ENCODE results near the gene SLC29A2.

Gene SLC29A2

DNA sequence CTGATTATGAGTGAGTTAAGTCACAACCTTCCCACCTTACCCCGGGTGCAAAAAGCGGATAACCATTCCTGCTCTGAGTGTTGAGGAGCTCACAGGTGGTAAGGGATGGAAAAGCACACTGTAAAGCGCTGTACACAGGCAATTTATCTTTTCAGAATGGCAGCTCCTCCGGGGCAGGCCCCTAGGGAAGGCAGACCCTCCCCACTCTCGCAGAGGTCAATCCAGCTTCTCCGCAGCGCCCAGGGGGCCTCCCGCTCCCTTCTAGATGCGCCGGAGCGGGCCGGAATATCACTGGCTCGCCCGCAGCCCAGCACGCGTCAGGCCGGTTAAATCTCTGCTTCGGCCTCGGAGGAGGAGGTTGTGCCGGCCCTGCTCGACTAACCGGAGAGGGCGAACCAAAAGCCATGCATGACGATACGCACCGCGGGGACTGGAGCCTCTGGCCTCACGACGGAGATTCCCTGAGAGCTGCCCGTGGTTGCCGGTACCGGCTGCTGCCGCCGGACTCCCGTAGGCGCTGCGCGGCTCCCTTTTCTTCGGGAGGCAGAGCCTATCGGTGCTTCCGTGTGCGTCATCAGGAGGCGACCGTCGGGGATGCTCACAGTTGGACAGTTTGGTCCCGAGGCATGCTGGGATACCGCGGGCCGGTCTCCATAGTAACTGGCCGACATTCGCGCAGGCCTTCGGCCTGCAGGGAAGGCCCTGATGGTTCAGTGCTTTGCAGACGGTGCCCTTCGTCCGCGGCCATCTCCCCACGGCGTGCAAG lies 26.8 kb downstream of the SLC29A2 start, which contains the start of gene BRMS1 (continued):
- TF ChIP-seq SCRT1 (tag by site-specific recombination; IDR thresholded peaks at IDR 0.05; ENCODE audit: borderline replicate concordance), result no peak
- TF ChIP-seq GFI1B (tag by site-specific recombination; IDR thresholded peaks at IDR 0.05), result 0 out of 2 replicates have a peak, but pooled peaks have one; percentile 73
- no peak for TF ChIP-seq ZNF10 (tag by site-specific recombination; IDR thresholded peaks at IDR 0.05)
- no peak for TF ChIP-seq ZNF571 (tag by site-specific recombination; IDR thresholded peaks at IDR 0.05)
- TF ChIP-seq ZNF792 (tag by site-specific recombination; IDR thresholded peaks at IDR 0.05), result no peak
- no peak for TF ChIP-seq KLF16 (tag by site-specific recombination; IDR thresholded peaks at IDR 0.05)
- TF ChIP-seq ZNF248 (tag by site-specific recombination; IDR thresholded peaks at IDR 0.05), result no peak
- no peak for TF ChIP-seq ZNF362 (tag by site-specific recombination; IDR thresholded peaks at IDR 0.05)
- TF ChIP-seq INSM2 (tag by site-specific recombination; IDR thresholded peaks at IDR 0.05), result no peak
- no peak for TF ChIP-seq PATZ1 (tag by site-specific recombination; IDR thresholded peaks at IDR 0.05)
- TF ChIP-seq, protein P1, sequence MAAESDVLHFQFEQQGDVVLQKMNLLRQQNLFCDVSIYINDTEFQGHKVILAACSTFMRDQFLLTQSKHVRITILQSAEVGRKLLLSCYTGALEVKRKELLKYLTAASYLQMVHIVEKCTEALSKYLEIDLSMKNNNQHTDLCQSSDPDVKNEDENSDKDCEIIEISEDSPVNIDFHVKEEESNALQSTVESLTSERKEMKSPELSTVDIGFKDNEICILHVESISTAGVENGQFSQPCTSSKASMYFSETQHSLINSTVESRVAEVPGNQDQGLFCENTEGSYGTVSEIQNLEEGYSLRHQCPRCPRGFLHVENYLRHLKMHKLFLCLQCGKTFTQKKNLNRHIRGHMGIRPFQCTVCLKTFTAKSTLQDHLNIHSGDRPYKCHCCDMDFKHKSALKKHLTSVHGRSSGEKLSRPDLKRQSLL (tag by site-specific recombination; IDR thresholded peaks at IDR 0.05), result no peak
- TF ChIP-seq ZBTB17 (tag by site-specific recombination; IDR thresholded peaks at IDR 0.05), result peak; percentile 96
- TF ChIP-seq HOXC10 (CRISPR knock-in tag; IDR thresholded peaks at IDR 0.05), result no peak
- no peak for TF ChIP-seq ZNF404 (tag by site-specific recombination; IDR thresholded peaks at IDR 0.05)
- no peak for TF ChIP-seq ZFP69B (tag by site-specific recombination; IDR thresholded peaks at IDR 0.05)
- TF ChIP-seq, protein P2, sequence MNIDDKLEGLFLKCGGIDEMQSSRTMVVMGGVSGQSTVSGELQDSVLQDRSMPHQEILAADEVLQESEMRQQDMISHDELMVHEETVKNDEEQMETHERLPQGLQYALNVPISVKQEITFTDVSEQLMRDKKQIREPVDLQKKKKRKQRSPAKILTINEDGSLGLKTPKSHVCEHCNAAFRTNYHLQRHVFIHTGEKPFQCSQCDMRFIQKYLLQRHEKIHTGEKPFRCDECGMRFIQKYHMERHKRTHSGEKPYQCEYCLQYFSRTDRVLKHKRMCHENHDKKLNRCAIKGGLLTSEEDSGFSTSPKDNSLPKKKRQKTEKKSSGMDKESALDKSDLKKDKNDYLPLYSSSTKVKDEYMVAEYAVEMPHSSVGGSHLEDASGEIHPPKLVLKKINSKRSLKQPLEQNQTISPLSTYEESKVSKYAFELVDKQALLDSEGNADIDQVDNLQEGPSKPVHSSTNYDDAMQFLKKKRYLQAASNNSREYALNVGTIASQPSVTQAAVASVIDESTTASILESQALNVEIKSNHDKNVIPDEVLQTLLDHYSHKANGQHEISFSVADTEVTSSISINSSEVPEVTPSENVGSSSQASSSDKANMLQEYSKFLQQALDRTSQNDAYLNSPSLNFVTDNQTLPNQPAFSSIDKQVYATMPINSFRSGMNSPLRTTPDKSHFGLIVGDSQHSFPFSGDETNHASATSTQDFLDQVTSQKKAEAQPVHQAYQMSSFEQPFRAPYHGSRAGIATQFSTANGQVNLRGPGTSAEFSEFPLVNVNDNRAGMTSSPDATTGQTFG (tag by site-specific recombination; IDR thresholded peaks at IDR 0.05; ENCODE audit: borderline replicate concordance), result no peak
- TF ChIP-seq ZNF518A (tag by site-specific recombination; conservative IDR thresholded peaks at IDR 0.05; ENCODE audit: low read depth), result no peak
- no peak for TF ChIP-seq HOXA7 (CRISPR knock-in tag; IDR thresholded peaks at IDR 0.05; ENCODE audit: borderline replicate concordance)
- TF ChIP-seq ZNF335 (tag by site-specific recombination; conservative IDR thresholded peaks at IDR 0.05), result peak; percentile 97
- no peak for TF ChIP-seq ZNF280C (tag by site-specific recombination; IDR thresholded peaks at IDR 0.05)
- TF ChIP-seq ZNF654 (tag by site-specific recombination; IDR thresholded peaks at IDR 0.05; ENCODE audit: low read depth), result no peak
- TF ChIP-seq, protein P3, sequence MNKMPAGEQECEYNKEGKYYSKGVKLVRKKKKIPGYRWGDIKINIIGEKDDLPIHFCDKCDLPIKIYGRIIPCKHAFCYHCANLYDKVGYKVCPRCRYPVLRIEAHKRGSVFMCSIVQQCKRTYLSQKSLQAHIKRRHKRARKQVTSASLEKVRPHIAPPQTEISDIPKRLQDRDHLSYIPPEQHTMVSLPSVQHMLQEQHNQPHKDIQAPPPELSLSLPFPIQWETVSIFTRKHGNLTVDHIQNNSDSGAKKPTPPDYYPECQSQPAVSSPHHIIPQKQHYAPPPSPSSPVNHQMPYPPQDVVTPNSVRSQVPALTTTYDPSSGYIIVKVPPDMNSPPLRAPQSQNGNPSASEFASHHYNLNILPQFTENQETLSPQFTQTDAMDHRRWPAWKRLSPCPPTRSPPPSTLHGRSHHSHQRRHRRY (tag by site-specific recombination; IDR thresholded peaks at IDR 0.05), result no peak

All from HEK293 (cell line).